Fibroblast of skin of right biceps (primary cell): ENCODE results near the gene ERI3.
"Not testable (repeated sequence)": the region's sequence is repeated elsewhere in the genome, so short reads cannot be mapped to it uniquely, and the experiment has no call there.

Experiments used
- DNase-seq: peaks from one replicate; pipeline ENCODE4 v3.0.0-alpha.2; 2013

ERI3 gene

GRCh38 chr1:44235808-44236207 is 119.2 kb downstream of the ERI3 start:
- no peak for DNase-seq

GRCh38 chr1:44233593-44233992 is 121.5 kb downstream of the ERI3 start:
- DNase-seq = no peak

GRCh38 chr1:44230796-44231195 is 124.3 kb downstream of the ERI3 start:
- no peak for DNase-seq

DNA sequence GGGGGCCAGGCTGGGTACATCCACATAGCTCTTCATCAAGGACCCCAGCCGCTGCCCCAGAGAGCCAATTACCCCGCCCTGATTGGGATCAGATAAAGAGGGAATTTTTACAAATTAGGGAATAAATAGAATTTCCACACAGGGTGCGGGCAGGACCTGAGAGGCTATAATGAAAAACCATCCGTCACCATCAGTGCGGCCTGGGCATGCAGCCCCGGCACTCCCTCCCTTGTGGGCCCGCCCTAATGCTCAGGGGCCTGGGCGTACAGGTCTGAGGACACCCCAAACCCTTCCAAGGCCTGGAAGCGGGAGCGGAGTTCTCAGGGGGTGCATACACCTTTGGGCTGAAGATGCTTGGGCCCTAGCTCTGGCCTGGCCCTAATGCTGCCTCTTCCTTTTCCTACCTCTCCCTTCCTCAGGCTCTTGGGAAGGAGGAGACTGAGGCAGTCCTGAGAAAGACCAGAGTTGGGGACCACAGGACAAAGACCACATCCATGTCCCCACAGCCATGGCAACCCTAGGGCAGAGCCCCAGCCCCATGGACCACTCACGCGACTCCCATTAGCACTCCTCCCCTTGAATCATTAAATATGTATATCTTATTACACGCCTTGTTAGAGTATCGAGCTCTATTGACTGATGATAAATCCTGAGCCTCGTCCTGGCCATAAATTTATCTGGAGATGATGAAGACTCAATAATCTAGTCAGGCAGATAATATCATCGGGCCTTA is 125.5 kb downstream of the ERI3 start:
- DNase-seq = no peak

DNA sequence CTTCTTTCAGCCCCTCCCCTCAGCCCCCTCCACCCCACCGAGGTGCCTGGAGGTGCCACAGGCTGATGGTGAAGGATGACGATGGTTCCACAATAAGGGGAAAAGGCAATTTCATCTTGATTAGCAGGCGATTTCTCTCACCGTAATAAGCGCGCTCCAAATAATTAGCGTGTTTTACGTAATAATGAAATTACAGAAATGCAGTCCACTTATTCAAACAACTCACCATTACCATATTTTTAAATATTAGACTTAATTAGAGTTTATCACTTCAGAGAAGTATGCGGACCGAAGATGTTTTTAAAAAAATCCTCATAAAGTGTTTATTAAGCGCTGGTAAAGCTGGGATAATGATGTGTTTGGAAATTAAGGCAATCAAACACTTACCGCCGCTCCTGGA is 126.8 kb downstream of the ERI3 start:
- no peak for DNase-seq

DNA sequence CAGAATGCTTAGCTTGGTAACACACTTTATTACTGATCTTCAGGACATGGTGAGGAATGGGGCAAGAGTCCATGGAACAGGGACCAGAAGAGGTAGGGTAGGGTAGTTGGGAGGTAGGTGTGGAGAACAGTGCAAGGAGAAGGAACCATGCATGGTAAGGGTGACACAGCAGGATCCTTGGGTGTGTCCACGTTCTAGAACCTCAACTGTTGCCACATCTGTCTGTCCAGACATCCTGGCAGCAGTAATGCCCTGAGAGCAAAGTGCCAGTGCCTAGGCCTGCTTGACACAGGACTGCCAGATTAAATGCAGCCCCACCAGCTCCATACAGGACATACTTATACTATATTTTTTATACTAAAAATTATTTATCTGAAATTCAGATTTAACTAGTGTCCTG is 127.8 kb downstream of the ERI3 start:
- DNase-seq = no peak

- no peak for DNase-seq
Measured at GRCh38 chr1:44225761-44226160, 129.3 kb downstream of the ERI3 start.

DNA sequence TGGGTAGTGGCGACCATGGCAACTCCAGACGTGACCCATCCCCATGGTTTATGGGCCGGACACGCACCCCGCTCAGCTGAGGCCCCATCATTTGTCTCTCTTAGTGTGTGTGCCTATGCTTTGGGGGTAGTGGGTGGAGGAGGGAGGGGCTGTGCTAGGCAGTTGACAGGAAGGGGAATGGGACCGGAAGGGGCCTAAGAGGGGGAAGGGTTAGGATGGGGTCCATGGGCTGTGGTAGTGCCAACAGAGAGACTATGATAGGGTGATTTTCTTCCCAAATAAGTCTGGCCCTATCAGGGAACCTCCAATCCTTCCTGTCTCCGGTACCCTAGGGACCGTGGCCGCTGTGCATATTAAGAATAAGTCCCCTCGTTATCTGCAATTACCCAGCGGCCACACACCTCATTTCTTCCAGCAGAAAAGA is 131.9 kb downstream of the ERI3 start:
- DNase-seq = no peak

- no peak for DNase-seq
Measured at GRCh38 chr1:44222397-44223186, 132.5 kb downstream of the ERI3 start.

GRCh38 chr1:44221769-44222168 is 133.3 kb downstream of the ERI3 start:
- DNase-seq = no peak

- DNase-seq = no peak
Measured at GRCh38 chr1:44220755-44221154, 134.3 kb downstream of the ERI3 start.

GRCh38 chr1:44220001-44220751 is 134.9 kb downstream of the ERI3 start:
- no peak for DNase-seq

GRCh38 chr1:44219301-44219626 is 135.8 kb downstream of the ERI3 start:
- DNase-seq = no peak

- no peak for DNase-seq
Measured at GRCh38 chr1:44218503-44219300, 136.4 kb downstream of the ERI3 start.

GRCh38 chr1:44217809-44218410 is 137.1 kb downstream of the ERI3 start:
- DNase-seq = peak; percentile 56

DNA sequence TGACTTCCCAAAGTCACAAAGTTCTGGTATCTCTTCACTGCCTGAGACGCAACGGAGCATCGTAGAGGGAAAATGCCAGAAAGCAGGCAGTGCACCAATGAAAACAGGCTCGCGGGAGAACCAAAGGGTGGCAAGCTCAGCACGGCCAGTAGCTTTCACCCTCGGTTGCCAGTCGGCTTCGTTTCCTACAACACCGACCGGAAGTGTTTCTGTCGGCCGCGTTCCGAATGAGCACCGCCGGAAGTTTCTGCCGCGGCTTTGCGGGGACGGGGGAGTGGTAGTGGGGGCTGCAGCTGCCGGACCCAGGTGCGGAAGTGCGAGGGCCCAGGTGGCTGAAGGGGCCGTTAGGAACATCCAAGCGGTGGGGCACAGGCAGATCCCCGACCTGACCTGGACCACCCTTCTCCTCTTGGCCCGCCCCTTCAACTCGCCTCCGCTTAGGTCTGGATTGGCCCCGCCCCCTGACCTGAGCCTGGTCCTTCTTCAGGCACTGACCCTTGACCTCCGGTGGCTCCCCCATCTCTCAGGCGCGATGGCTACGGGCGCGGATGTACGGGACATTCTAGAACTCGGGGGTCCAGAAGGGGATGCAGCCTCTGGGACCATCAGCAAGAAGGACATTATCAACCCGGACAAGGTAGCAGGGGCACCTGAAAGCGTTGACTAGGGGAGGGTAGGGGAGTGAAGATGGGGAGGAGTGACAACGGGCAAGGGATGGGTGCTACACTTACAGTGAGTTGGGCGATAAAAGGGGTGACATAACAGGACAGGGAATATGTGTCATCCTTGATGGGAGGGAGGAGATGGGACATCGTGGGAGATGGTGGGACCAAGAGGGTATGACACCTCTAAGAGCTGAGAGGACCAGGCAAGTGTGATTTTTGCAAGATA is 141.6 kb downstream of the ERI3 start, which contains the start of gene DMAP1:
Gene DMAP1, plus strand, starts transcription at position 250 of the 891 bp plus-strand sequence. Its CDS starts 283 bp downstream, at position 533.
- DNase-seq = peak; percentile 83

DNA sequence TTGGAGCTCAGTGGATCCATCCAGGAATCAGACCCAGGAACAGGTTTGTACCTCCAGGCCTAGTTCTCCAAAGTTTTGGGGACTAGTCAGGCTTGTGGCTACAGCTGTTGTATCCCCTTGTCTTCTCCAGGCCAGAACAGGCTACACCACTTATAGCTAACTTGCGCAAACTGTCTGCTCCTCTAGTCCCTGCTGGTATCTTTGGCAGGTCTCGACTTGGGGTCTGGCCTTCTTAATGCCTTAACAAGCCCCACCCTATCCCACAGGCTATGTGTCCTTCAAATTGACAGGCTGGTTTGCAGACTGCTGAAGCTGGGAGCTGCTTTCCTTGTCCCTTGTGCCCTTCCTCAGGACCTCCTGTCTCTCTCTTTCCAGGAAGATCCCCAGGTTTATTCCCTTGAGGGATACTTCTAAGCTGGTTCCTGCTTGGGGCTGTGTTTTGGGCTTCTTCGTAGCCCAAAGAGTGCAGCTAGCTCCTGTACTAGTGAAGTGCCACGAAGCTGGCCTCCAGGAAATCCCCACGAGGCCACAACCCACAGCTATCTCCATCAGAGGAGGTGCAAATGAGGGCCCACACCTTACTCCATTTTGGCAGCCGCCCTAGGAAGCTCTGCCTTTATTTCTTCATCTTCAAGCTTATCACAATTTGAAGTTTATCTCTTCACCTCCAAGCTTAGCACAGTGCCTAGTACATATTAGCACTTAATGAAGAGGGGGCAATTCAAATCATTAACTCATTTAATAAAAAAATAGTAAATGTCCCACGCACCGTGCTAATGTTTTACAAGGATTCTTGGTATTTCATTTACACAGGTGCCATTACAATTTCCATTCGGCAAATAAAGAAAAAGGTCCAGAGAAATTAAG is 142.5 kb downstream of the ERI3 start:
- no peak for DNase-seq

DNA sequence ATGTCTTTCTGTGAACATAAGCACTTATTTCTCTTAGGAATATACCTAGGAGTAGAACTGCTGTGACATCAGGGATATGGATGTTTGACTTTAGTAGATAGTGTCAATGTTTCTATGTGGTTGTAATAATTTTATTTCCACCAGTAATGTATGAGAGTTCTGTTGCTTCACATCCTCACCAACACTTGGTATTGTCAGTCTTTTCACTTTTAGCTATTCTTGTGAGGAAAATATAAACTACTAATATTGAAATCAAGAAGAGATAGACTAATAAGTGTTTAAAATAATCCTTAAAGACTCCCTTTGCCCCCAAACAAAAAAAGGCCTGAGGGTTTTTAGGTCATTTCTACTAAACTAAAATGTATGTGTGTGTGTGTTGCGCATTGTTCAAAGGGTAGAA is 144.5 kb downstream of the ERI3 start:
- DNase-seq = no peak

- no peak for DNase-seq
Measured at GRCh38 chr1:44208226-44208625, 146.8 kb downstream of the ERI3 start.

- DNase-seq = not testable (repeated sequence)
Measured at GRCh38 chr1:44206545-44206944, 148.5 kb downstream of the ERI3 start.
